GM12873 (cell line): ENCODE measurements around the gene WDR36.
A peak's percentile ranks its signal among the peaks of the same experiment; 100 is the strongest.

ENCODE experiments used
- CTCF ChIP-seq: IDR thresholded peaks from 2 replicates; pipeline ENCODE4 v1.5.1; 2012; ENCODE audit warnings: low read depth, mild to moderate bottlenecking, moderate library complexity, low read length, control low read depth; ENCODE audit not compliant: insufficient read depth; ENCODE audit errors: missing control alignments

The WDR36 gene

GRCh38 chr5:111138096-111138495, 45.9 kb downstream of the WDR36 start:
- no peak for TF ChIP-seq CTCF

- no peak for TF ChIP-seq CTCF
Observed at GRCh38 chr5:111142932-111143331, 50.8 kb downstream of the WDR36 start.

DNA sequence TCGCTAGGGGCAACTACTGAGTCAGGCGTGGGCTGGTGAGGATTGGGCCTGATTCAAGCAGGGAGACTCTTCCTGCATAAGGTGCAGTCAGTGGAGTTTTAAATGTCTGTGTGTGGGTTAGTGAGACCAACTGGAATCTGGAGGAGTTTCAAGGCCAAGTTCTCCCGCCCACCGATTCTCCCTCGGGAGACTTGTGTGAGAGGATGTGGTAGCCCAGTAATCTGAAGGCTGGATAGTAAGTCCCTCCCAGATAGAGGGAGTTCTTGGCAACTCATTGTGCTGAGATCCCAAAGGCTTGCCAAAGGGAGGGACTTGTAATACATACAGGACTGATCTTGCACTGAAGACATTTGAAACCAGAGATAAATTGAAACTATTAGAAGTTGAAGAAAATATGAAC, 51.8 kb downstream of the WDR36 start:
- TF ChIP-seq CTCF, result no peak

DNA sequence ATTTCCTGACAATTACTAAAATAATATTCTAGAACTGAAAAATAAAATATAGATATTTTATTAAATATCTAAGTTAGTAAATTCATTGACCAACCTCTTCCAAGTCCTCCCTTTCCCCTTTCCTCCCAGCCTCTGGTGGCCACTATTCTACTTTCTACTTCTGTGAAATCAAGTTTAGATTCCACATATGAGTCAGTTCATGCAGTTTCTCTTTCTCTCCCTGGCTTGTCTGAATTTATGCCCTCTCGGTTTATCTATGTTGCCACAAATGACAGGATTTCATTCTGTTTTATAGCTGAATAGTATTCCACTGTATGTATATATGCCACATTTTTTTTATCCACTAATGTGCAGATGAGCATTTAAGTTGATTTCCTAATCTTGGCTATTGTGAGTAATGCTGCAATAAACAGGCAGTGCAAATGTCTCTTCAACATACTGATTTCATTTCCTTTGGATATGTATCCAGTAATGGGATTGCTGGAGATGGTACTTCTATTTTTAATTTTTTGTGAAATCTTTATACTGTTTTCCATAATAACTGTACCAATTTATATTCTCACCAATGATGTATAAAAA, 52.3 kb downstream of the WDR36 start:
- peak; percentile 6 for TF ChIP-seq CTCF

- no peak for TF ChIP-seq CTCF
Observed at GRCh38 chr5:111146053-111146452, 53.9 kb downstream of the WDR36 start.

- no peak for TF ChIP-seq CTCF
Observed at GRCh38 chr5:111147502-111147901, 55.4 kb downstream of the WDR36 start.

- TF ChIP-seq CTCF, result no peak
Observed at GRCh38 chr5:111151998-111152397, 59.9 kb downstream of the WDR36 start.
